B cell (primary cell): Measurements from ENCODE around the gene EPB41L4B.

Experiments
- EZH2 ChIP-seq: IDR thresholded peaks from 2 replicates; pipeline ENCODE4 v1.6.1; 2012; ENCODE audit warnings: borderline replicate concordance, low read depth, mild to moderate bottlenecking, moderate library complexity, low read length; ENCODE audit not compliant: insufficient read depth, poor library complexity, severe bottlenecking
- TF ChIP-seq, protein P1 (sequence below): fragments of 200-600 bp; IDR thresholded peaks from one replicate; pipeline ENCODE4 v1.8.0; 2022; ENCODE audit warnings: antibody characterized with exemption, mild to moderate bottlenecking

DNA sequence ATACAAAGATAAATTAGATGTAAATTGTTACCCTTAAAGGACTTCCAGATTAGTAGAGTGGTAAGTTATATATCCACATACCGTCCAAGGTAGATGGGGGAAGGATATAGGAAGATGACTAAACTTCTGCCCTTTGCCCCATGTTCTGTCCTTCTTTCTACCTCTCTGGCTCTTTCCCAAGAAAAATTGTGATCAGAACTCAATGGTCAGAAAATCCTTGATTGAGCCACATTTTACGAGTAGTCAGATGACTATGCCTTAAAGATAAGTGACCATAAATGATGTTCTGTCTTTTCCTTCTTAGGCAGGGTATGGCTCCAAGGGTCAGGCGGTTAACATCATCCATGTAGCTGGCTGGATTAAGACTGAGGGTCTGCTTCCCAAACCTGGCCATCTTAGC is 158.2 kb downstream of the EPB41L4B start:
- no peak for TF ChIP-seq EZH2
- TF ChIP-seq, protein P1, sequence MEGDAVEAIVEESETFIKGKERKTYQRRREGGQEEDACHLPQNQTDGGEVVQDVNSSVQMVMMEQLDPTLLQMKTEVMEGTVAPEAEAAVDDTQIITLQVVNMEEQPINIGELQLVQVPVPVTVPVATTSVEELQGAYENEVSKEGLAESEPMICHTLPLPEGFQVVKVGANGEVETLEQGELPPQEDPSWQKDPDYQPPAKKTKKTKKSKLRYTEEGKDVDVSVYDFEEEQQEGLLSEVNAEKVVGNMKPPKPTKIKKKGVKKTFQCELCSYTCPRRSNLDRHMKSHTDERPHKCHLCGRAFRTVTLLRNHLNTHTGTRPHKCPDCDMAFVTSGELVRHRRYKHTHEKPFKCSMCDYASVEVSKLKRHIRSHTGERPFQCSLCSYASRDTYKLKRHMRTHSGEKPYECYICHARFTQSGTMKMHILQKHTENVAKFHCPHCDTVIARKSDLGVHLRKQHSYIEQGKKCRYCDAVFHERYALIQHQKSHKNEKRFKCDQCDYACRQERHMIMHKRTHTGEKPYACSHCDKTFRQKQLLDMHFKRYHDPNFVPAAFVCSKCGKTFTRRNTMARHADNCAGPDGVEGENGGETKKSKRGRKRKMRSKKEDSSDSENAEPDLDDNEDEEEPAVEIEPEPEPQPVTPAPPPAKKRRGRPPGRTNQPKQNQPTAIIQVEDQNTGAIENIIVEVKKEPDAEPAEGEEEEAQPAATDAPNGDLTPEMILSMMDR = no peak
